Skeletal muscle satellite cell (primary cell): ENCODE data around the gene TUBGCP2.

Experiments used
- H3K27me3 ChIP-seq: 2 replicates; pipeline ENCODE4 v1.7.0; 2013; ENCODE audit warnings: low read length; ENCODE audit not compliant: control insufficient read depth, insufficient read depth
- H3K36me3 ChIP-seq: 2 replicates; pipeline ENCODE4 v1.7.0; 2013; ENCODE audit warnings: mild to moderate bottlenecking, control low read depth, low read length; ENCODE audit not compliant: insufficient read depth
- H3K4me1 ChIP-seq: 2 replicates; pipeline ENCODE4 v1.7.0; 2013; ENCODE audit warnings: low read length; ENCODE audit not compliant: control insufficient read depth, insufficient read depth
- H3K4me2 ChIP-seq: 2 replicates; pipeline ENCODE4 v1.7.0; 2013; ENCODE audit warnings: mild to moderate bottlenecking, low read length
- H3K4me3 ChIP-seq: 2 replicates; pipeline ENCODE4 v1.7.0; 2013; ENCODE audit warnings: low read length
- H3K9ac ChIP-seq: 2 replicates; pipeline ENCODE4 v1.7.0; 2013; ENCODE audit warnings: mild to moderate bottlenecking, low read depth, low read length, moderate library complexity
- H3K9me3 ChIP-seq: replicated peaks from 2 replicates; pipeline ENCODE4 v1.7.0; 2013; ENCODE audit warnings: mild to moderate bottlenecking, control low read depth, low read length

The TUBGCP2 gene

DNA sequence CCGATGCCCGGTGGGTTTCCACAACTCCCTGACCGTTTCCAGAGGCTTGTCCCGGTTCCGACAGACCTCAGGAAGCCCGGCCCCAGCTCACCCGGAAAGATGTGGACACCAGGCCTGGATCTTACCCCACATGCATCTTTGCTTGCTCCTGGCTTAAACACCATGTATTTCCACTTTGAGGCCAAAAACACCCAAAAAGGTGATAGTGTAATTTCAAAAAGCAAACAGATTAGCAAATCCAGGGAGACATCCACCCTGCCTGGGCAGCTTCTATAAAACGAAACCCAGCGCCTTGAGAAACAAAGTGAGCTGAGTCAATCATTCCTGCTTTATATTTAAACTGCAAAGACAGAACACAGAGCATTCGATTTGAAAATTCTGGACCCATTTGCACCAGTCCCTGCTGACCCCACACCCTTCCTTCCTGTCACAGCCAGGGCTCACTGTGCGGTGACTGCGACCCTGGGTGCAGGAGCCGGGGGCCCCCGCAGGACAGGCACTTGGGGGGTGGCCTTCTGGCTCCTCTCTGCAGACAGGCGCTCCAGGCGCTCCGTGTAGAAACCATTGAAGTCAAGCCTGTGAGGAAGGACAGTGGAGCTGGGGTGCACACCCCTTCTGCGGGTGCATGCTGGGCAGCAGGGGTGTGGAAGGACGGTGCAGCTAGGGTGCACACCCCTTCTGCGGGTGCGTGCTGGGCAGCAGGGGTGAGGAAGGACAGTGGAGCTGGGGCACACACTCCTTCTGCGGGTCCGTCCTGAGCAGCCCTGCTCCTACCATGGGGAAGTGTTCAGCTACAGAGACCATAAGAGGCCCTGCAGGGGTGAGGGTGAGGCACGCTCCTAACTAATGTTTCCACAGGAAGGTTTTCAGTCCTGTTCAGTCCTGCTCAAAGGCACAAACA, 29.1 kb downstream of the TUBGCP2 start:
- no peak overlapping the region for H3K4me2 ChIP-seq
- no peak overlapping the region for H3K9ac ChIP-seq
- H3K4me1 ChIP-seq, result no peaks in the 10 kb centered on the region
- peaks cover 36% of the 10 kb centered on the region for H3K36me3 ChIP-seq
- H3K4me3 ChIP-seq, result no peak overlapping the region
- peaks cover 24% of the 10 kb centered on the region for H3K27me3 ChIP-seq
- no peaks in the 10 kb centered on the region for H3K9me3 ChIP-seq

DNA sequence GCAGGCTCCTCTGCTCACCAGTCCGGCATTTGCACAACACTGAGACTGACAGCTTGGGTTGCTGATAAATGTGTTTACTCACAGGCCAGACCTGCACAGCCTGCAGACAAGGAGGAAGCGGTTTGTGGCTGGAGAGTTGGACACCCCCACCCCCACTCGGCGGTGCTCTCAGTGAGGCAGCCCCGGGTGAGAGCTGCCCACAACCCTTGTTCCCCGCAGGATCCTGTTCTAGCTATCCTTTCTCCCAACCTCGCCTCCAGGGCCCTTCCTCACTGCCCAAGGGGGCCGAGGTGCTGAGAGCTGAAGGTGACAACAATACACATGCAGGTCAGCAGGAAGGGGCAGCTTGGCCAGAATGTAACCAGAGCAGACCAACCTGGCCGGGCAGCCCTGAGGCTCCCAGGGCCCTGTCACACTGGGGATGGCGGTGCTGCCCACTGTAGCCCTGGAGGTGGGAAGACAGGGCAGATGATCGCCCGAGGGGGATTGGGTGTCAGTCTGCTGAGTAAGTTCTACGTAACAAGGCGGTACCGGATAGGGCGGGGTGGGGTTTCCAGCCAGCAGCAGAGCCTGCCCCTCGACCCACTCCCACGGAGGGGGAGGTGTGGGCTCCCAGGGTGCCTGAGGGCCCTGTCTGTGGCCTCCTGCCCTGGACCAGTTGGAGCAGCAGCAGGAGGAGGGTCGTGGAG, 30.0 kb downstream of the TUBGCP2 start:
- peaks cover 25% of the 10 kb centered on the region for H3K27me3 ChIP-seq
- H3K4me3 ChIP-seq, result no peak overlapping the region
- H3K9me3 ChIP-seq, result no peaks in the 10 kb centered on the region
- H3K36me3 ChIP-seq, result peaks cover 28% of the 10 kb centered on the region
- H3K4me1 ChIP-seq, result no peaks in the 10 kb centered on the region
- no peak overlapping the region for H3K9ac ChIP-seq
- H3K4me2 ChIP-seq, result no peak overlapping the region

- Histone ChIP-seq H3K9ac (no peak overlapping the region), H3K4me3 (no peak overlapping the region), H3K9me3 (no peaks in the 10 kb centered on the region), H3K4me1 (no peaks in the 10 kb centered on the region), H3K4me2 (no peak overlapping the region), H3K27me3 (peaks cover 25% of the 10 kb centered on the region), H3K36me3 (peaks cover 23% of the 10 kb centered on the region)
Observed at GRCh38 chr10:133277993-133278576, 30.6 kb downstream of the TUBGCP2 start.

- H3K9ac ChIP-seq, result no peak overlapping the region
- H3K27me3 ChIP-seq, result peaks cover 25% of the 10 kb centered on the region
- H3K4me2 ChIP-seq, result no peak overlapping the region
- H3K36me3 ChIP-seq, result peaks cover 16% of the 10 kb centered on the region
- H3K4me1 ChIP-seq, result no peaks in the 10 kb centered on the region
- H3K9me3 ChIP-seq, result no peaks in the 10 kb centered on the region
- H3K4me3 ChIP-seq, result no peak overlapping the region
Observed at GRCh38 chr10:133277277-133277992, 31.2 kb downstream of the TUBGCP2 start.

DNA sequence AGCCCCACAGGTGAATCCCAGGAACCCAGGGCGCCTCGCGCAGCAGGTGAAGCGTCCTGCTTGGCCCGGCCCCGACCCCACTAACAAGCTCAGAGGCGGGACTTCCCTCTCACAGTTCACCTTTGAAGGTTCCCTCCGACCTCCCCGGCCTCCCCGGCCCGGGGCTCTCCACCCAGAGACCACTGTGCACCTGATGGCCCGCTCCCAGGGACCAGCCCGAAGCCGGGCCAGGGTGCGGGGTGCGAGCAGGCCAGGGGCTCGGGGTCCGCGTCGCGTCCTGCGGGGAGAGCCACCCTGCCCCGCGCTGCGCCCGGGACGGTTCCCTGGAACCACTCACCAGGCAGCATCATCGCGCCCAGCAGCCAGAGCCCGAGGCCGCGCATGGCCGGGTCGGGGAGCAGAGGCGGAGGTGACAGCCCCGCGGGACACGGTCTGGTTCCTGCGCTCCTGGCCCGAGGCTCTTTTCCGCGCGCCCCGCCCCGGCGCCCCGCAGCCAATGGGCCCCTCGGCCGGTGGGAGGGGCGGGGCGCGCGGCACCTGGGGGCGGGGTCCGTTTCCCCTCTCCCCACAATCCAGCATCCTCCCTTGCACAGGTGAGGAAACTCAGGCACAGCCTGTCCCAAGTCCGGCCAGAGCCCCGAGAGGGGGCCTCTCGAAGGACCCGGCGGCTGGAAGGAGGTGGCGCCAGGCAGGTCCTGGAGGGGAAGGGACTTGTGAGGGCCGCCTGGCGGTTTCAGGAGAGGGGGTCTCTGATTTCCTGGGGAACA, 32.1 kb downstream of the TUBGCP2 start, which contains the start of gene ADAM8:
ADAM8 (minus strand) TSS at position 434 of the 767 bp plus-strand sequence; CDS start at position 383, 51 bp downstream.
- Histone ChIP-seq H3K36me3 (peaks cover 8% of the 10 kb centered on the region), H3K9me3 (no peaks in the 10 kb centered on the region), H3K4me3 (no peak within 1 kb of the TSS), H3K4me2 (peak within 1 kb of the TSS; percentile 44), H3K9ac (no peak within 1 kb of the TSS), H3K27me3 (peaks cover 25% of the 10 kb centered on the region), H3K4me1 (no peaks in the 10 kb centered on the region)

GRCh38 chr10:133276100-133276434, 32.6 kb downstream of the TUBGCP2 start:
- Histone ChIP-seq H3K4me2 (no peak overlapping the region), H3K9me3 (no peaks in the 10 kb centered on the region), H3K27me3 (peaks cover 25% of the 10 kb centered on the region), H3K4me1 (no peaks in the 10 kb centered on the region), H3K4me3 (no peak overlapping the region), H3K36me3 (peaks cover 3% of the 10 kb centered on the region), H3K9ac (no peak overlapping the region)

DNA sequence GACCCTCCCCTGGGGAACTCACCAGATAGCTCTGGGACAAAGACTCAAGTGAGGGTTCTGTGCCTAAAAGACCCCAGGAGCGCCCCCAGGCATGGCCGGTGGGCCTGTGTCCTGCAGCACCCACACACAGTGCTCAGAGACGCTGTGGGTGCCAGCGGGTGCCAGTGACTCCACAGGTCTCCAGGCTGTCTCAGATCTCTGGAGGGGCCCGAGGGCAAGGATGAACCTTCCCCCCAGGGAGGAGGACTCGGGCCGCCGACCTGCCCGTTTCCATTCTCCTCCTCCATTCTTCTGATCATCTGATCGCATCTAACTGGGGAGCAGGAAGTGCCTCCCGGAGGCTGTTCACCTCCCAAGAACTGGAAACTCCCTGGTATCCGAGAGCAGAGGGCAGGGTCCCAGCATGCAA, 33.0 kb downstream of the TUBGCP2 start:
- Histone ChIP-seq H3K4me3 (no peak overlapping the region), H3K9me3 (no peaks in the 10 kb centered on the region), H3K4me1 (no peaks in the 10 kb centered on the region), H3K4me2 (no peak overlapping the region), H3K9ac (no peak overlapping the region), H3K36me3 (peaks cover 3% of the 10 kb centered on the region), H3K27me3 (peaks cover 25% of the 10 kb centered on the region)

GRCh38 chr10:133274751-133275683, 33.7 kb downstream of the TUBGCP2 start:
- H3K4me1 ChIP-seq, result no peaks in the 10 kb centered on the region
- peaks cover 25% of the 10 kb centered on the region for H3K27me3 ChIP-seq
- peaks cover 3% of the 10 kb centered on the region for H3K36me3 ChIP-seq
- H3K9ac ChIP-seq, result no peak overlapping the region
- H3K4me2 ChIP-seq, result no peak overlapping the region
- H3K9me3 ChIP-seq, result no peaks in the 10 kb centered on the region
- H3K4me3 ChIP-seq, result no peak overlapping the region

GRCh38 chr10:133273534-133274143, 35.0 kb downstream of the TUBGCP2 start:
- Histone ChIP-seq H3K9me3 (no peaks in the 10 kb centered on the region), H3K4me1 (no peaks in the 10 kb centered on the region), H3K9ac (no peak overlapping the region), H3K4me2 (no peak overlapping the region), H3K27me3 (peaks cover 25% of the 10 kb centered on the region), H3K36me3 (no peaks in the 10 kb centered on the region), H3K4me3 (no peak overlapping the region)
